Heart left ventricle (tissue), 16 donors: Measurements from ENCODE around the gene POLD1. TPM values are rescaled to one million over a fixed set of nuclear protein-coding genes. Genes with fewer than 3 reads are reported as not detected.

ENCODE experiments used
- ATAC-seq, 4 donors: fragments of 200-7000 bp; cut with Tn5 transposase; one replicate each; pipeline ENCODE4 v1.9.1; 2020 to 2022; ENCODE audit warnings: moderate library complexity in 4 of 4, mild to moderate bottlenecking in 3 of 4, moderate number of reproducible peaks in 1 of 4
- DNase-seq, 5 donors: peaks; one replicate each; pipeline ENCODE4 v3.0.0-alpha.2; 2020
- H3K27ac ChIP-seq, 12 donors: fragments of 200-600 bp; sonication (generic) in 4 of 12; one replicate each; pipeline versions ENCODE4 v1.5.0 to v1.8.0; 2016 to 2022; ENCODE audit warnings: mild to moderate bottlenecking in 2 of 12
- H3K27me3 ChIP-seq, 9 donors: fragments of 200-600 bp; sonication (generic) in 2 of 9; one replicate each; pipeline versions ENCODE4 v1.5.1 to v1.8.0; 2016 to 2022; ENCODE audit warnings: mild to moderate bottlenecking in 3 of 9
- H3K36me3 ChIP-seq, 9 donors: fragments of 200-600 bp; sonication (generic) in 2 of 9; one replicate each; pipeline versions ENCODE4 v1.5.0 to v1.8.0; 2018 to 2022; ENCODE audit warnings: mild to moderate bottlenecking in 2 of 9
- H3K4me1 ChIP-seq, 12 donors: fragments of 200-600 bp; sonication (generic) in 4 of 12; one replicate each; pipeline versions ENCODE4 v1.5.0 to v1.8.0; 2016 to 2022; ENCODE audit warnings: mild to moderate bottlenecking in 3 of 12
- H3K4me3 ChIP-seq, 12 donors: fragments of 200-600 bp; sonication (generic) in 4 of 12; one replicate each; pipeline versions ENCODE4 v1.5.0 to v1.8.0; 2017 to 2022; ENCODE audit warnings: mild to moderate bottlenecking in 9 of 12, moderate library complexity in 4 of 12
- H3K9me3 ChIP-seq, 12 donors: fragments of 200-600 bp; sonication (generic) in 4 of 12; one replicate each; pipeline versions ENCODE4 v1.5.0 to v1.8.0; 2016 to 2022; ENCODE audit warnings: mild to moderate bottlenecking in 1 of 12
- POLR2A ChIP-seq, 2 donors: fragments of 450-650 bp; IDR thresholded peaks; one replicate each; pipeline ENCODE4 v1.6.1; 2017; ENCODE audit warnings: antibody characterized with exemption in 2 of 2, mild to moderate bottlenecking in 2 of 2, moderate library complexity in 2 of 2
- WGBS, 4 donors: extraction: QIAGEN DNeasy Blood & Tissue Kit in 2 of 4; methylation state at CpG; one replicate each; pipeline versions ENCODE4 v1.1.5 to v1.1.7; 2013 to 2018; 5-methylcytosine and 5-hydroxymethylcytosine counted together
- intact Hi-C, 10 donors: fragments of 100-400 bp; cut with DNase I; formaldehyde crosslinking; loops; one replicate each; pipeline versions ENCODE4 v1.11.1 to v1.14.2; 2022
- polyA plus RNA-seq, 2 donors: library from polyadenylated mRNA; stranded (reverse); fragments of 200-250 nt; gene quantifications; one replicate each; pipeline ENCODE4 v1.2.3, GENCODE V29; 2013
- total RNA-seq, 9 donors: library from RNA; depleted of rRNA in 2 of 9; stranded (reverse); fragments of >200 nt in 2 of 9; fragmentation: NEBNext Ultra II Directional in 3 of 9; extraction: Animal tissue kit (Norgen Biotek cat#: 25700) in 3 of 9; gene quantifications; one replicate each; pipeline versions ENCODE4 v1.1.0 to v1.2.4, GENCODE V29; 2016 to 2023
- TF ChIP-seq, protein P1 (sequence below), 12 donors: fragments of 200-600 bp; sonication (generic) in 4 of 12; IDR thresholded peaks; one replicate each; pipeline versions ENCODE4 v1.5.0 to v1.8.0; 2018 to 2022; ENCODE audit warnings: antibody characterized with exemption in 12 of 12, mild to moderate bottlenecking in 5 of 12
- donor health status: ischemic (EF 13 %, LVEDD 7.1; RV severe dilation, severe dysfunction).
- donor health status: healthy with polysubstance abuse.
- donor health status: DM: no; HTN: yes; CAD: no.
- donor health status: DM: no; HTN: no; CAD: no.
- donor health status: ischemic (EF 25% LVEDD 6.9; RV normal size, moderate dysfunction).
- donor health status: ischemic (EF 25% LVEDD 5.7; RV mildly dilated, moderate dysfunction).
- donor health status: healthy.
- donor health status: DM: yes; HTN: yes; CAD: no.
- donor health status: ischemic (EF 35%, LVEDD 5.7; RV mildly dilated, moderate dysfunction).
- donor health status: nonischemic (EF 11% LVEDD 7.7; RV severe dilation, severe dysfunction).
- donor health status: DM: yes; HTN: yes; CAD: no.
- donor health status: PGD.
- donor health status: ischemic (EF 29% LVEDD 5.4; RV normal size, mild dysfunction).
- donor health status: nonischemic (EF 23%, LVEDD 6.1; RV moderate dilation, normal function).

POLD1 gene
- total and polyA plus RNA-seq, 11 donors: 6.1 to 18.0 (median 9.6) TPM

DNA sequence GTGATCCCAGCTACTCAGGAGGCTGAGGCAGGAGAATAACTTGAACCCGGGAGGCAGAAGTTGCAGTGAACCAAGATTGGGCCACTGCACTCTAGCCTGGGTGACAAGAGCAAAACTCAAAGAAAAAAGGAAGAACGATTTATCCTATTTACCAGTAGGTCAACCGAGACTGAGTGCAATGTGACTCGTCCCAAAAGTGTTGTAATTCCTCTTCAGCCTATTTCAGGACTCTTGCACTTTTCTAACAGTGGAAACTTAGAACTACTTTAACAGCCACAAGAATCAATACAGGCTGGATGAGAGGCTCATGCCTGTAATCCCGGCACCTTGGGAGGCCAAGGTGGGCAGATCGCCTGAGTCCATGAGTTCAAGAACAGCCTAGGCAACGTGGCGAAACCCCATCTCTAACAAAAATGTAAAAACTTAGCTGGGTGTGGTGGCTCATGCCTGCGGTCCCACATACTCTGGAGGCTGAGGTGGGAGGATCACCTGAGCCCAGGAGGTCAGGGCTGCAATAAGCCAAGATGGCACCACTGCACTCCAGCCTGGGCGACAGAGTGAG is 12.2 kb upstream of the POLD1 start:
- Histone ChIP-seq H3K9me3 (no peaks in the 10 kb centered on the region), H3K4me3 (no peak overlapping the region), H3K27ac (peak overlapping the region in 1 of 12 donors; percentile 15), H3K27me3 (no peaks in the 10 kb centered on the region), H3K4me1 (peaks cover 0 to 21% (median 8%) of the 10 kb centered on the region in 12 donors), H3K36me3 (no peaks in the 10 kb centered on the region)
- no peak for TF ChIP-seq POLR2A (IDR thresholded peaks at IDR 0.05)
- TF ChIP-seq, protein P1, sequence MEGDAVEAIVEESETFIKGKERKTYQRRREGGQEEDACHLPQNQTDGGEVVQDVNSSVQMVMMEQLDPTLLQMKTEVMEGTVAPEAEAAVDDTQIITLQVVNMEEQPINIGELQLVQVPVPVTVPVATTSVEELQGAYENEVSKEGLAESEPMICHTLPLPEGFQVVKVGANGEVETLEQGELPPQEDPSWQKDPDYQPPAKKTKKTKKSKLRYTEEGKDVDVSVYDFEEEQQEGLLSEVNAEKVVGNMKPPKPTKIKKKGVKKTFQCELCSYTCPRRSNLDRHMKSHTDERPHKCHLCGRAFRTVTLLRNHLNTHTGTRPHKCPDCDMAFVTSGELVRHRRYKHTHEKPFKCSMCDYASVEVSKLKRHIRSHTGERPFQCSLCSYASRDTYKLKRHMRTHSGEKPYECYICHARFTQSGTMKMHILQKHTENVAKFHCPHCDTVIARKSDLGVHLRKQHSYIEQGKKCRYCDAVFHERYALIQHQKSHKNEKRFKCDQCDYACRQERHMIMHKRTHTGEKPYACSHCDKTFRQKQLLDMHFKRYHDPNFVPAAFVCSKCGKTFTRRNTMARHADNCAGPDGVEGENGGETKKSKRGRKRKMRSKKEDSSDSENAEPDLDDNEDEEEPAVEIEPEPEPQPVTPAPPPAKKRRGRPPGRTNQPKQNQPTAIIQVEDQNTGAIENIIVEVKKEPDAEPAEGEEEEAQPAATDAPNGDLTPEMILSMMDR (IDR thresholded peaks at IDR 0.05): no peak
- DNase-seq (no peak), ATAC-seq (no peak)
- intact Hi-C loops: loop anchor here in 3 of 10 donors (10.0 kb wide), 2 partner anchors 433 to 733 kb away; partner anchors contain the start of gene CTU1 (in 2 of the 3)
- WGBS, 4 donors: 81 to 86% (median 84%) methylated on average over 10 of the region's 10 CpGs

DNA sequence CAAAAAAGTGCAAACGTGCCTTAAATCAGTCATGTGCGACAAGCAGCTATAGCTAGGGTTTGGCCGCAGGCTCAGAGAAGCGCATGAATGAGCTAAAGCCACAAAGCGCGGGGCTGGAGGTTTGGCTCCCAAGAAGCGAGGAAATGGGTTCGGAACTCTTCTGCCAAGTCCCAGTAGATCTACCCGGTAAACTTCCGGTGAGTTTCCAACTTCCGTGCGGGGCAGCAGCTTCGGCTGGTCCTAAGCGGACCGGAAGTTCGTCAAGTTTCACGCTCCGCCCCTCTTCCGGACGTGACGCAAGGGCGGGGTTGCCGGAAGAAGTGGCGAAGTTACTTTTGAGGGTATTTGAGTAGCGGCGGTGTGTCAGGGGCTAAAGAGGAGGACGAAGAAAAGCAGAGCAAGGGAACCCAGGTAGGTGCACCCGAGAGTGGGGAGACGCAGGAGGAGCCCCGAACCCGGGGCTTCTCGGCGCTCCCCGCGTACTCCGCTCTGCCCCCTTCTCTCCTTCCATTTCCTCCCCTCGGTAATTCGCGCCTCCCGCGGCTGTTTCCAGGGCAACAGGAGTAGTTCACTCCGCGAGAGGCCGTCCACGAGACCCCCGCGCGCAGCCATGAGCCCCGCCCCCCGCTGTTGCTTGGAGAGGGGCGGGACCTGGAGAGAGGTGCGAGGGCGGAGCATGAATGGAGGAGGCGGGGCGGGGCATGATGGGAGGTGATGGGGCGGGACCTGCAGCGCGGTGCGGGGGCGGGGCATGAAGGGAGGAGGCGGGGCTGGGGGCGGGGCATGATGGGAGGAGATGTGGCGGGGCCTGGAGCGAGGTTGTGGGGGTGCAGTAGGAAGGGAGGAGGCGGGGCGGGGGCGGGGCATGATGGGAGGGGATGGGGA is 7.7 kb upstream of the POLD1 start, which contains the start of gene NR1H2:
TSS of gene NR1H2 (plus strand) at position 292 of the 885 bp plus-strand sequence. CDS start 1,149 bp downstream, outside the sequence.
- peak within 1 kb of the TSS; percentile 74 to 99 (median 92) for H3K4me3 ChIP-seq
- peaks cover 0 to 43% (median 21%) of the 10 kb centered on the region in 12 donors for H3K4me1 ChIP-seq
- H3K9me3 ChIP-seq: no peaks in the 10 kb centered on the region
- intact Hi-C loops: loop anchor here in 4 of 10 donors (2.0 to 10.0 kb wide), 4 partner anchors 134 to 728 kb away; partner anchors contain the start of genes CTU1 (in 2 of the 4), JOSD2 (in 2 of the 4) and ASPDH (in 1 of the 4)
- H3K27me3 ChIP-seq: no peaks in the 10 kb centered on the region
- TF ChIP-seq POLR2A (IDR thresholded peaks at IDR 0.05): peak in 1 of 2 donors; percentile 79
- TF ChIP-seq, protein P1 (IDR thresholded peaks at IDR 0.05): no peak
- H3K27ac ChIP-seq: peak within 1 kb of the TSS; percentile 96 to 100 (median 99)
- ATAC-seq: peak; percentile 91 to 98 (median 93)
- DNase-seq: peak; percentile 95 to 97 (median 95)
- 1 to 3% (median 2%) methylated on average over 54 to 67 of the region's 67 CpGs for WGBS, 4 donors
- peaks cover 0 to 42% (median 40%) of the 10 kb centered on the region in 9 donors for H3K36me3 ChIP-seq

DNA sequence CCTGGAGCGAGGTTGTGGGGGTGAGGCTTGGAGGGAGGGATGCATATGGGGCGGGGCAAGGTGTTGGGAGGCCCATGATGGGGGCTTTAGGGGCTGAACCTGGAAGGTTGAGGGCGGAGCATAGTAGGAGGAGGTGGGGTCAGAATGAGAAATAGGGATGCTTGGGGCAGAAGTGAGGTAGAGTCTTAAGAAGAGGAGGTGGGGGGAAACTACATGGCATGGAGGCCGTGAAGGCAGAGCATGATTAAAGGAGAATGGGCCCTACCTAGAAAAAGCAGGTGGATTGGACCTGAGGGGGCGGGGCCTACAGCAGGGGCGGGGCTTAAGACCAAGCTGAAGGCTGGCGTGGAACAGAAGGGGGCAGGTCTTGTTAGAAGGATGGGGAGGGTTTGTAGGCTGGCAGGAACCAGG is 7.1 kb upstream of the POLD1 start:
- 49 to 59% (median 58%) methylated on average over 7 of the region's 7 CpGs for WGBS, 4 donors
- H3K27ac ChIP-seq: peak overlapping the region in 3 of 12 donors; percentile 98 to 99 (median 99)
- peak in 2 of 5 donors; percentile 34 to 47 for DNase-seq

More for the DNA sequence above, 7.1 kb upstream of the POLD1 start:
- peak overlapping the region in 10 of 12 donors; percentile 84 to 99 (median 92) for H3K4me3 ChIP-seq
- ATAC-seq: peak in 2 of 4 donors; percentile 3 to 9
- no peaks in the 10 kb centered on the region for H3K27me3 ChIP-seq
- peaks cover 0 to 43% (median 21%) of the 10 kb centered on the region in 12 donors for H3K4me1 ChIP-seq
- peaks cover 2 to 49% (median 46%) of the 10 kb centered on the region in 9 donors for H3K36me3 ChIP-seq
- TF ChIP-seq POLR2A (IDR thresholded peaks at IDR 0.05): no peak
- TF ChIP-seq, protein P1 (IDR thresholded peaks at IDR 0.05): no peak
- intact Hi-C loops: loop anchor here in 4 of 10 donors (2.0 to 10.0 kb wide), 4 partner anchors 134 to 728 kb away; partner anchors contain the start of genes CTU1 (in 2 of the 4), JOSD2 (in 2 of the 4) and ASPDH (in 1 of the 4)
- H3K9me3 ChIP-seq: no peaks in the 10 kb centered on the region
